HepG2 (cell line): ENCODE data around the gene STK40. TPM values are rescaled to one million over a fixed set of nuclear protein-coding genes. Genes with fewer than 3 reads are reported as not detected.

Experiments used
- ATAC-seq: fragments of 200-7000 bp; cut with Tn5 transposase; 3 replicates; pipeline ENCODE4 v1.9.1; 2020; ENCODE audit warnings: mild to moderate bottlenecking, moderate library complexity
- BruUV-seq: library from RNA; stranded (reverse); fragments of 400-500 nt; replicated peaks from 2 replicates; lab custom pipeline; 2021; lab: Mats Ljungman, UMichigan
- CTCF ChIA-PET: fragments of 300-600 bp; formaldehyde crosslinking; extraction: SDS; loops from one replicate; lab custom pipeline; 2021; ENCODE audit warnings: low total read pairs, inconsistent platforms, low intra/inter-chr PET ratio; lab: Yijun Ruan, JAX
- POLR2A ChIA-PET: fragments of 350-600 bp; sonication (Branson Sonifier 250); formaldehyde crosslinking; loops from one replicate; lab custom pipeline; 2020; ENCODE audit warnings: antibody characterized with exemption, inconsistent platforms; lab: Yijun Ruan, JAX
- DNase-seq: peaks from one replicate; pipeline ENCODE4 v3.0.0-alpha.2; 2015; ENCODE audit warnings: low spot score
- FAIRE-seq: peaks from 3 replicates; lab custom pipeline; 2011; peaks lifted over from hg19 to GRCh38; lab: Jason Lieb, UNC
- H2AFZ ChIP-seq: one replicate; pipeline ENCODE4 v1.6.1; 2011; ENCODE audit warnings: low read length, inconsistent platforms
- H3K27ac ChIP-seq: fragments of 300-600 bp; 3 replicates; pipeline ENCODE4 v1.8.0; 2011; ENCODE audit warnings: mixed run types, mild to moderate bottlenecking, mixed read lengths, low read length, inconsistent platforms; ENCODE audit not compliant: insufficient read depth; ENCODE audit errors: extremely low read length
- H3K27me3 ChIP-seq, 2 experiments: fragments of 200-600 bp in 1 of 2; 2 replicates in 1 of 2; 3 replicates in 1 of 2; pipeline versions ENCODE4 v1.6.0 to v1.8.0; 2011; ENCODE audit warnings: low read length in 2 of 2, mild to moderate bottlenecking in 2 of 2, moderate library complexity in 2 of 2, inconsistent platforms in 1 of 2; ENCODE audit not compliant: insufficient read depth in 2 of 2, control insufficient read depth in 1 of 2
- H3K36me3 ChIP-seq, 2 experiments: fragments of 200-600 bp in 1 of 2; replicated peaks in 1 of 2; 2 replicates in 1 of 2; 3 replicates in 1 of 2; pipeline versions ENCODE4 v1.5.1 to v1.8.0; 2011; ENCODE audit warnings: low read length in 2 of 2, inconsistent platforms in 1 of 2; ENCODE audit not compliant: insufficient read depth in 2 of 2, control insufficient read depth in 1 of 2
- H3K4me1 ChIP-seq: 2 replicates; pipeline ENCODE4 v1.5.1; 2012; ENCODE audit warnings: low read length, inconsistent platforms; ENCODE audit not compliant: insufficient read depth
- H3K4me2 ChIP-seq: 2 replicates; pipeline ENCODE4 v1.6.0; 2011; ENCODE audit warnings: low read depth, low read length, inconsistent platforms
- H3K4me3 ChIP-seq, 3 experiments: fragments of 200-600 bp in 1 of 3; sonication (generic), shearing (Covaris generic) in 1 of 3; replicated peaks in 1 of 3; 2 replicates each; pipeline ENCODE4 v1.5.1; 2011 to 2016; ENCODE audit warnings: low read length in 3 of 3, inconsistent platforms in 2 of 3, low read depth in 2 of 3, mild to moderate bottlenecking in 2 of 3, control low read depth in 1 of 3, mixed read lengths in 1 of 3; ENCODE audit not compliant: insufficient read depth in 1 of 3
- H3K79me2 ChIP-seq: one replicate; pipeline ENCODE4 v1.6.1; 2011; ENCODE audit warnings: low read length, inconsistent platforms; ENCODE audit not compliant: insufficient read depth
- H3K9ac ChIP-seq: 2 replicates; pipeline ENCODE4 v1.6.0; 2011; ENCODE audit warnings: mild to moderate bottlenecking, low read depth, low read length, inconsistent platforms; ENCODE audit not compliant: insufficient read depth
- H3K9me3 ChIP-seq: 2 replicates; pipeline ENCODE4 v1.5.1; 2012; ENCODE audit warnings: mild to moderate bottlenecking, low read length
- H4K20me1 ChIP-seq: 2 replicates; pipeline ENCODE4 v1.6.0; 2011; ENCODE audit warnings: inconsistent platforms, mild to moderate bottlenecking, low read length, moderate library complexity; ENCODE audit not compliant: insufficient read depth
- CERS6 ChIP-seq: sonication (generic); formaldehyde crosslinking; IDR thresholded peaks from 2 replicates; pipeline ENCODE4 v1.5.0; 2020; ENCODE audit warnings: missing genetic modification reagents
- FOXC1 ChIP-seq: sonication (generic); formaldehyde crosslinking; IDR thresholded peaks from 2 replicates; pipeline ENCODE4 v1.8.0; 2022; ENCODE audit warnings: mild to moderate bottlenecking, missing genetic modification reagents, borderline replicate concordance
- GTF3A ChIP-seq: sonication (generic); formaldehyde crosslinking; conservative IDR thresholded peaks from 2 replicates; pipeline ENCODE4 v1.4.0; 2020; ENCODE audit warnings: mild to moderate bottlenecking, missing genetic modification reagents
- HNF1B ChIP-seq: sonication (generic); formaldehyde crosslinking; IDR thresholded peaks from 2 replicates; pipeline ENCODE4 v1.5.1; 2020; ENCODE audit warnings: mild to moderate bottlenecking, moderate library complexity, missing genetic modification reagents
- ISX ChIP-seq: sonication (generic); formaldehyde crosslinking; conservative IDR thresholded peaks from 2 replicates; pipeline ENCODE4 v1.5.0; 2020; ENCODE audit warnings: missing genetic modification reagents
- KLF6 ChIP-seq: IDR thresholded peaks from 2 replicates; pipeline ENCODE4 v1.8.0; 2016; ENCODE audit warnings: missing biosample characterization, missing genetic modification reagents
- MAFF ChIP-seq: IDR thresholded peaks from 2 replicates; pipeline ENCODE4 v1.6.1; 2011; ENCODE audit warnings: low read depth, low read length, improper control_type of control experiment
- MAFK ChIP-seq, 2 experiments: IDR thresholded peaks in 1 of 2; conservative IDR thresholded peaks in 1 of 2; 2 replicates each; pipeline ENCODE4 v1.6.1; 2011; ENCODE audit warnings: improper control_type of control experiment in 2 of 2, low read length in 2 of 2
- MEIS1 ChIP-seq: sonication (generic); formaldehyde crosslinking; IDR thresholded peaks from 2 replicates; pipeline ENCODE4 v1.9.0; 2021; ENCODE audit warnings: mild to moderate bottlenecking, missing genetic modification reagents, moderate library complexity, borderline replicate concordance
- NR2F1 ChIP-seq, 2 experiments: fragments of 450-650 bp in 1 of 2; formaldehyde crosslinking in 1 of 2; IDR thresholded peaks; 2 replicates each; pipeline versions ENCODE4 v1.5.0 to v1.6.1; 2016 to 2020; ENCODE audit warnings: mild to moderate bottlenecking in 1 of 2, missing compliant biosample characterization in 1 of 2, missing genetic modification reagents in 1 of 2, moderate library complexity in 1 of 2
- NR2F6 ChIP-seq, 2 experiments: IDR thresholded peaks; 2 replicates each; pipeline ENCODE4 v1.6.1; 2016; ENCODE audit warnings: antibody characterized with exemption in 1 of 2, mild to moderate bottlenecking in 1 of 2
- REST ChIP-seq, 2 experiments: IDR thresholded peaks; 2 replicates each; pipeline ENCODE4 v1.6.1; 2011 to 2012; ENCODE audit warnings: low read length in 2 of 2, borderline replicate concordance in 1 of 2, low read depth in 1 of 2, mild to moderate bottlenecking in 1 of 2, moderate library complexity in 1 of 2
- YEATS4 ChIP-seq: sonication (generic); formaldehyde crosslinking; IDR thresholded peaks from 2 replicates; pipeline ENCODE4 v1.4.0; 2020; ENCODE audit warnings: missing genetic modification reagents, borderline replicate concordance
- ZNF121 ChIP-seq: sonication (generic); formaldehyde crosslinking; IDR thresholded peaks from 2 replicates; pipeline ENCODE4 v1.5.0; 2020; ENCODE audit warnings: mild to moderate bottlenecking, missing genetic modification reagents
- ZNF740 ChIP-seq: sonication (generic); formaldehyde crosslinking; IDR thresholded peaks from 2 replicates; pipeline ENCODE4 v1.4.0; 2020; ENCODE audit warnings: missing genetic modification reagents
- ZNF841 ChIP-seq: sonication (generic); formaldehyde crosslinking; IDR thresholded peaks from 2 replicates; pipeline ENCODE4 v1.8.1; 2023; ENCODE audit warnings: missing genetic modification reagents, borderline replicate concordance
- WGBS: methylation state at CpG from one replicate; pipeline ENCODE4 v1.1.6; 2017; ENCODE audit warnings: low lambda C conversion rate; 5-methylcytosine and 5-hydroxymethylcytosine counted together
- in situ Hi-C: cut with HindIII; loops from 2 replicates; pipeline ENCODE4 v1.10.0; 2017; ENCODE audit warnings: low pct_unique_long_range_greater_than_20kb; ENCODE audit not compliant: extremely low pct_ligation_motif_present
- intact Hi-C: fragments of 100-400 bp; cut with micrococcal nuclease; formaldehyde crosslinking; loops from one replicate; pipeline ENCODE4 v1.10.0; 2022; ENCODE audit not compliant: unreplicated experiment
- polyA plus RNA-seq, 8 experiments: library from polyadenylated mRNA; depleted of rRNA in 3 of 8; stranded (reverse) in 7 of 8; unstranded in 1 of 8; fragments of >200 nt; fragmentation: Illumina TruSeq in 4 of 8; extraction: Trizol in 4 of 8; gene quantifications; 2 replicates each; pipeline versions ENCODE4 v1.2.1 to v1.2.3, GENCODE V29; 2011 to 2016; ENCODE audit warnings: low read depth in 4 of 8, missing spikeins in 1 of 8, mixed read lengths in 1 of 8; ENCODE audit not compliant: insufficient read depth in 1 of 8
- total RNA-seq, 5 experiments: library from RNA; depleted of rRNA; stranded (reverse); fragments of >200 nt; fragmentation: Illumina TruSeq; extraction: Trizol; gene quantifications; 2 replicates each; pipeline ENCODE4 v1.2.3, GENCODE V29; 2016; ENCODE audit warnings: low read depth in 1 of 5

Gene STK40
- total and polyA plus RNA-seq, 2 of the 13 experiments (the other 11 are each of a cell fraction or from before 2014, with no cell fraction given) = 33.8 to 35.1 TPM

- ChIA-PET POLR2A (interaction anchor here (0.8 to 1.1 kb wide), 2 partner anchors 21 to 35 kb away, joined by 3 read pairs; no protein-coding TSS in a partner anchor), CTCF (interaction anchor here (2.3 kb wide), 1 partner anchor 79 kb away, joined by 24 read pairs; no protein-coding TSS in a partner anchor)
- Histone ChIP-seq H3K36me3 (no peaks in the 10 kb centered on the region), H3K4me3 (no peak overlapping the region), H2AFZ (no peak overlapping the region), H3K9me3 (no peaks in the 10 kb centered on the region), H3K27me3 (no peaks in the 10 kb centered on the region), H3K4me1 (peaks cover 13% of the 10 kb centered on the region), H3K27ac (no peak overlapping the region), H3K4me2 (no peak overlapping the region), H4K20me1 (no peaks in the 10 kb centered on the region), H3K9ac (no peak overlapping the region), H3K79me2 (no peaks in the 10 kb centered on the region)
- 90% methylated on average over 7 of the region's 7 CpGs for WGBS
- no peak for DNase-seq
- no TSS peak for BruUV-seq
- TF ChIP-seq ZNF121 (CRISPR knock-in tag) = no peak
- TF ChIP-seq FOXC1 = no peak
- no peak for TF ChIP-seq NR2F1 (CRISPR knock-in tag; IDR thresholded peaks at IDR 0.05)
- TF ChIP-seq MEIS1 = no peak
- TF ChIP-seq YEATS4 = no peak
- TF ChIP-seq HNF1B (CRISPR knock-in tag) = no peak
- TF ChIP-seq REST (IDR thresholded peaks at IDR 0.05; ENCODE audit: borderline replicate concordance in 1 of 2, low read depth in 1 of 2, low read length in 2 of 2) = no peak
- peak; percentile 73 to 84 for TF ChIP-seq MAFK (conservative IDR thresholded peaks at IDR 0.05 in 1 of 2, IDR thresholded peaks at IDR 0.05 in 1 of 2; ENCODE audit: low read length in 2 of 2)
- peak; percentile 47; the same call in 1 of the 2 replicates for TF ChIP-seq MAFF
- TF ChIP-seq KLF6 = no peak
- no peak for TF ChIP-seq ISX (CRISPR knock-in tag)
- no peak for TF ChIP-seq CERS6 (CRISPR knock-in tag)
- no peak for TF ChIP-seq GTF3A (CRISPR knock-in tag)
- no peak for TF ChIP-seq NR2F6 (IDR thresholded peaks at IDR 0.05)
- no peak for TF ChIP-seq NR2F6 (CRISPR knock-in tag; IDR thresholded peaks at IDR 0.05)
- TF ChIP-seq ZNF841 (CRISPR knock-in tag) = no peak
- no peak for TF ChIP-seq ZNF740
- in situ Hi-C loops (loop anchor here (5.0 kb wide), 1 partner anchor 79 kb away; no protein-coding TSS in a partner anchor), intact Hi-C loops (loop anchor here (2.0 to 10.0 kb wide), 4 partner anchors 39 to 277 kb away; partner anchors contain the start of gene TRAPPC3)
- no peak for FAIRE-seq
- no peak for ATAC-seq
These were observed 35.9 kb upstream of the STK40 start for GRCh38 chr1:36421649-36422048.
